CD1c-positive myeloid dendritic cell (primary cell): ENCODE results near the gene UBE4A.
A peak's percentile ranks its signal among the peaks of the same experiment; 100 is the strongest.

ENCODE experiments used
- DNase-seq: peaks from one replicate; pipeline ENCODE4 v3.0.0-alpha.2; 2016; ENCODE audit errors: extremely low spot score

The UBE4A gene

GRCh38 chr11:118342503-118343161, 16.8 kb upstream of the UBE4A start, which contains the start of gene CD3D:
TSS of gene CD3D (minus strand) at chr11:118342705. CDS start at chr11:118342607, 98 bp downstream.
- DNase-seq: peak; percentile 19

- no peak for DNase-seq
Measured at GRCh38 chr11:118343248-118343647, 16.2 kb upstream of the UBE4A start.

- peak; percentile 19 for DNase-seq
Measured at GRCh38 chr11:118343981-118344515, 15.4 kb upstream of the UBE4A start, which contains the start of gene CD3G. TSS of gene CD3G (plus strand) at chr11:118344344. CDS start at chr11:118344424, 80 bp downstream.

- DNase-seq: no peak
Measured at GRCh38 chr11:118349475-118349874, 9.9 kb upstream of the UBE4A start.

GRCh38 chr11:118353084-118353710, 6.2 kb upstream of the UBE4A start:
- peak; percentile 69 for DNase-seq

GRCh38 chr11:118358071-118358470, 1.3 kb upstream of the UBE4A start:
- DNase-seq: no peak

- DNase-seq: no peak
Measured at GRCh38 chr11:118364956-118365615, 5.7 kb downstream of the UBE4A start.

GRCh38 chr11:118366287-118366686, 6.9 kb downstream of the UBE4A start:
- DNase-seq: no peak

- DNase-seq: no peak
Measured at GRCh38 chr11:118370774-118371173, 11.4 kb downstream of the UBE4A start.

- DNase-seq: no peak
Measured at GRCh38 chr11:118373263-118373662, 13.9 kb downstream of the UBE4A start.

GRCh38 chr11:118373871-118374270, 14.5 kb downstream of the UBE4A start:
- DNase-seq: no peak

- no peak for DNase-seq
Measured at GRCh38 chr11:118374729-118375128, 15.3 kb downstream of the UBE4A start.

GRCh38 chr11:118375978-118376377, 16.6 kb downstream of the UBE4A start:
- DNase-seq: no peak

GRCh38 chr11:118379497-118379896, 20.1 kb downstream of the UBE4A start:
- no peak for DNase-seq

- no peak for DNase-seq
Measured at GRCh38 chr11:118380571-118380970, 21.2 kb downstream of the UBE4A start.

GRCh38 chr11:118382954-118383353, 23.6 kb downstream of the UBE4A start:
- no peak for DNase-seq

- DNase-seq: no peak
Measured at GRCh38 chr11:118383657-118384056, 24.3 kb downstream of the UBE4A start.

GRCh38 chr11:118396097-118396501, 36.7 kb downstream of the UBE4A start:
- no peak for DNase-seq

- no peak for DNase-seq
Measured at GRCh38 chr11:118397448-118397847, 38.0 kb downstream of the UBE4A start.

- DNase-seq: peak; percentile 47
Measured at GRCh38 chr11:118398791-118399559, 39.6 kb downstream of the UBE4A start.

- peak; percentile 97 for DNase-seq
Measured at GRCh38 chr11:118401151-118401879, 41.9 kb downstream of the UBE4A start, which contains the start of gene ATP5MG. TSS of gene ATP5MG (plus strand) at chr11:118401606. CDS start at chr11:118401666, 60 bp downstream.
